ENCODE measurements around the gene GRB2. TPM values are rescaled to one million over a fixed set of nuclear protein-coding genes. Genes with fewer than 3 reads are reported as not detected.

Gene GRB2
- total and polyA plus RNA-seq, 2 donors (not counting 1 experiment from before 2014, with no cell fraction given): 114 to 219 TPM

DNA sequence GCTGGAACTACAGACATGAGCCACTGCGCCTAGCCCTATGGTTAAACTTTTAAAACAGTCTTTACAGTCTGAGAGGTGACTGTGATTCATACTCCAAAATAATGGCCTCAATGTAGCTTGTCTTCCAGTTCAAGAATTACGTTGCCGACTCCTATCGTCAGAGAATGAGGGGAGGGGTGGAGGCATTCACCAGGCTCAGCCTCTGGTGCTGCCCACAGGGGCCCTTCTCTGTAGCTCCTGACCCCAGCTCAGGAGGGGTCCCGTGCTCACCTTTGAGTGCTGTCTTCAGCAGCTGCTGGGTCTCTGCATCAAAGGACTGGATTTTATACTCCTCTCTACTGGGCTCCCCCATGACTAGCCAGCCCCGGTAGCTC is 135.6 kb downstream of the GRB2 start:
- Histone ChIP-seq H3K4me1 (ENCODE audit: control insufficient read depth in 2 of 2, insufficient read depth in 2 of 2, low read length in 2 of 2) (peaks cover 17 to 28% of the 10 kb centered on the region in 2 donors), H3K9ac (ENCODE audit: low read length) (peak overlapping the region; percentile 86), H3K4me3 (ENCODE audit: control extremely low read depth in 1 of 5, extremely low read depth in 1 of 5, insufficient read depth in 1 of 5, low read depth in 2 of 5, low read length in 4 of 5) (peak overlapping the region in 4 of 5 experiments; percentile 87 to 98 (median 95)), H3K4me2 (replicated peaks; ENCODE audit: low read depth, low read length, poor library complexity, severe bottlenecking) (peak overlapping the region; percentile 95), H3K27ac (ENCODE audit: low read length in 2 of 2) (peak overlapping the region; percentile 84 to 90), H4K20me1 (ENCODE audit: control insufficient read depth, insufficient read depth, low read length, poor library complexity, severe bottlenecking) (no peaks in the 10 kb centered on the region), H3K9me3 (ENCODE audit: control extremely low read depth in 1 of 3, control insufficient read depth in 2 of 3, insufficient read depth in 1 of 3, low read length in 2 of 3) (no peaks in the 10 kb centered on the region), H3K27me3 (replicated peaks in 1 of 4; ENCODE audit: control extremely low read depth in 1 of 4, control insufficient read depth in 3 of 4, insufficient read depth in 4 of 4, low read length in 3 of 4) (no peaks in the 10 kb centered on the region), H2AFZ (ENCODE audit: insufficient read depth, low read depth, low read length, poor library complexity, severe bottlenecking) (peak overlapping the region; percentile 89), H3K79me2 (ENCODE audit: control insufficient read depth, insufficient read depth, low read length) (peaks cover 24% of the 10 kb centered on the region), H3K36me3 (replicated peaks in 1 of 2; ENCODE audit: control extremely low read depth in 1 of 2, control insufficient read depth in 1 of 2, extremely low read depth in 1 of 2, insufficient read depth in 2 of 2, low read length in 1 of 2) (peaks cover 0 to 33% of the 10 kb centered on the region in 2 experiments)
- ChIA-PET CTCF (interaction anchor here (1.1 to 3.7 kb wide), 19 partner anchors 9 to 256 kb away, joined by 3 to 62 read pairs (median 6); partner anchors contain the start of genes GGA3, LLGL2, MRPS7 and SLC25A19), POLR2A (interaction anchor here (0.6 to 4.2 kb wide), 7 partner anchors 8 to 153 kb away, joined by 3 to 40 read pairs (median 5); partner anchors contain the start of genes GGA3, MRPS7 and SLC25A19)
- no peak for ATAC-seq (ENCODE audit: low read depth)
- intact Hi-C loops (cut with micrococcal nuclease): loop anchor here (2.0 kb wide), 1 partner anchor 27 kb away; no protein-coding TSS in a partner anchor
- no peaks in the 10 kb centered on the region for H3K27me3 Mint-ChIP-seq
- H3K27ac Mint-ChIP-seq: peak overlapping the region; percentile 89
- H3K4me1 Mint-ChIP-seq: peaks cover 23% of the 10 kb centered on the region
- DNase-seq: no peak
- TF ChIP-seq, protein P1, sequence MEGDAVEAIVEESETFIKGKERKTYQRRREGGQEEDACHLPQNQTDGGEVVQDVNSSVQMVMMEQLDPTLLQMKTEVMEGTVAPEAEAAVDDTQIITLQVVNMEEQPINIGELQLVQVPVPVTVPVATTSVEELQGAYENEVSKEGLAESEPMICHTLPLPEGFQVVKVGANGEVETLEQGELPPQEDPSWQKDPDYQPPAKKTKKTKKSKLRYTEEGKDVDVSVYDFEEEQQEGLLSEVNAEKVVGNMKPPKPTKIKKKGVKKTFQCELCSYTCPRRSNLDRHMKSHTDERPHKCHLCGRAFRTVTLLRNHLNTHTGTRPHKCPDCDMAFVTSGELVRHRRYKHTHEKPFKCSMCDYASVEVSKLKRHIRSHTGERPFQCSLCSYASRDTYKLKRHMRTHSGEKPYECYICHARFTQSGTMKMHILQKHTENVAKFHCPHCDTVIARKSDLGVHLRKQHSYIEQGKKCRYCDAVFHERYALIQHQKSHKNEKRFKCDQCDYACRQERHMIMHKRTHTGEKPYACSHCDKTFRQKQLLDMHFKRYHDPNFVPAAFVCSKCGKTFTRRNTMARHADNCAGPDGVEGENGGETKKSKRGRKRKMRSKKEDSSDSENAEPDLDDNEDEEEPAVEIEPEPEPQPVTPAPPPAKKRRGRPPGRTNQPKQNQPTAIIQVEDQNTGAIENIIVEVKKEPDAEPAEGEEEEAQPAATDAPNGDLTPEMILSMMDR (IDR thresholded peaks at IDR 0.05): no peak
- TF ChIP-seq EZH2 (IDR thresholded peaks at IDR 0.05; ENCODE audit: borderline replicate concordance, insufficient read depth, low read depth, low read length, poor library complexity, severe bottlenecking): no peak
- WGBS (ENCODE audit: insufficient coverage): 29% methylated on average over 5 of the region's 6 CpGs
- peak overlapping the region; percentile 85 for H3K4me3 Mint-ChIP-seq
- no peaks in the 10 kb centered on the region for H3K9me3 Mint-ChIP-seq (ENCODE audit: insufficient read depth)

Small RNAs within 50 kb of the gene (small RNA-seq; reads per million reads assigned to genes)
- not detected for gene MIR3678 (ENCODE audit: insufficient read length, low read depth, low replicate concordance)
- not detected for gene RF00019 (ENCODE audit: insufficient read length, low read depth, low replicate concordance)
- not detected for gene RNU6-938P (ENCODE audit: insufficient read length, low read depth, low replicate concordance)

Other genes starting within 250 kb of the GRB2 start
- 229 and 234 TPM in 2 replicates for gene SUMO2, start 222.7 kb downstream of the GRB2 start, total RNA-seq
- gene SUMO2, start 222.7 kb downstream of the GRB2 start, polyA plus RNA-seq: 35.1 and 54.7 TPM in 2 replicates
- gene NUP85, start 200.0 kb downstream of the GRB2 start, total RNA-seq: 128 and 142 TPM in 2 replicates
- gene NUP85, start 200.0 kb downstream of the GRB2 start, polyA plus RNA-seq: 97.5 and 170 TPM in 2 replicates
- 134 and 135 TPM in 2 replicates for gene GGA3, start 144.1 kb downstream of the GRB2 start, total RNA-seq
- 109 and 116 TPM in 2 replicates for gene GGA3, start 144.1 kb downstream of the GRB2 start, polyA plus RNA-seq
- 37.2 and 42.6 TPM in 2 replicates for gene MRPS7, start 143.8 kb downstream of the GRB2 start, total RNA-seq
- gene MRPS7, start 143.8 kb downstream of the GRB2 start, polyA plus RNA-seq: 24.5 and 25.1 TPM in 2 replicates
- 40.0 and 41.5 TPM in 2 replicates for gene MIF4GD, start 134.4 kb downstream of the GRB2 start, total RNA-seq
- gene MIF4GD, start 134.4 kb downstream of the GRB2 start, polyA plus RNA-seq: 60.2 and 87.4 TPM in 2 replicates
- gene SLC25A19, start 116.2 kb downstream of the GRB2 start, total RNA-seq: 46.4 and 52.3 TPM in 2 replicates
- 34.5 and 36.8 TPM in 2 replicates for gene SLC25A19, start 116.2 kb downstream of the GRB2 start, polyA plus RNA-seq
- gene TMEM94, start 51.0 kb upstream of the GRB2 start, total RNA-seq: 112 and 139 TPM in 2 replicates
- 140 and 158 TPM in 2 replicates for gene TMEM94, start 51.0 kb upstream of the GRB2 start, polyA plus RNA-seq
- 0.37 and 0.97 TPM in 2 replicates for gene CASKIN2, start 109.9 kb upstream of the GRB2 start, total RNA-seq
- gene CASKIN2, start 109.9 kb upstream of the GRB2 start, polyA plus RNA-seq: 0.27 and 1.00 TPM in 2 replicates
- 29.7 and 33.0 TPM in 2 replicates for gene TSEN54, start 110.8 kb upstream of the GRB2 start, total RNA-seq
- 26.3 and 45.9 TPM in 2 replicates for gene TSEN54, start 110.8 kb upstream of the GRB2 start, polyA plus RNA-seq
- gene LLGL2, start 120.0 kb upstream of the GRB2 start, total RNA-seq: 39.7 and 40.6 TPM in 2 replicates
- 35.3 and 52.0 TPM in 2 replicates for gene LLGL2, start 120.0 kb upstream of the GRB2 start, polyA plus RNA-seq
- 452 and 460 TPM in 2 replicates for gene MYO15B, start 182.1 kb upstream of the GRB2 start, total RNA-seq
- 619 and 1,019 TPM in 2 replicates for gene MYO15B, start 182.1 kb upstream of the GRB2 start, polyA plus RNA-seq
- gene SMIM5, start 227.8 kb upstream of the GRB2 start, total RNA-seq: 0.61 and 0.62 TPM in 2 replicates
- gene SMIM5, start 227.8 kb upstream of the GRB2 start, polyA plus RNA-seq: 4.9 and 7.6 TPM in 2 replicates

Data from B cell (primary cell).